Gastroesophageal sphincter (tissue), 3 donors: ENCODE results near the gene TTL.

ENCODE experiments used
- POLR2A ChIP-seq, 2 donors: fragments of 450-650 bp; IDR thresholded peaks; one replicate each; pipeline ENCODE4 v1.6.1; 2017; ENCODE audit warnings: antibody characterized with exemption in 2 of 2, mild to moderate bottlenecking in 2 of 2, moderate library complexity in 1 of 2
- POLR2AphosphoS5 ChIP-seq: sonication (generic); formaldehyde crosslinking; IDR thresholded peaks from one replicate; pipeline ENCODE4 v1.6.1; 2017; ENCODE audit warnings: antibody characterized with exemption
- TF ChIP-seq, protein P1 (sequence below), 4 experiments: fragments of 200-600 bp in 2 of 4; fragments of 450-650 bp in 2 of 4; sonication (generic) in 1 of 4; IDR thresholded peaks; one replicate each; pipeline ENCODE4 v1.5.1; 2017 to 2019; ENCODE audit warnings: antibody characterized with exemption in 4 of 4, mild to moderate bottlenecking in 2 of 4, moderate library complexity in 2 of 4

DNA sequence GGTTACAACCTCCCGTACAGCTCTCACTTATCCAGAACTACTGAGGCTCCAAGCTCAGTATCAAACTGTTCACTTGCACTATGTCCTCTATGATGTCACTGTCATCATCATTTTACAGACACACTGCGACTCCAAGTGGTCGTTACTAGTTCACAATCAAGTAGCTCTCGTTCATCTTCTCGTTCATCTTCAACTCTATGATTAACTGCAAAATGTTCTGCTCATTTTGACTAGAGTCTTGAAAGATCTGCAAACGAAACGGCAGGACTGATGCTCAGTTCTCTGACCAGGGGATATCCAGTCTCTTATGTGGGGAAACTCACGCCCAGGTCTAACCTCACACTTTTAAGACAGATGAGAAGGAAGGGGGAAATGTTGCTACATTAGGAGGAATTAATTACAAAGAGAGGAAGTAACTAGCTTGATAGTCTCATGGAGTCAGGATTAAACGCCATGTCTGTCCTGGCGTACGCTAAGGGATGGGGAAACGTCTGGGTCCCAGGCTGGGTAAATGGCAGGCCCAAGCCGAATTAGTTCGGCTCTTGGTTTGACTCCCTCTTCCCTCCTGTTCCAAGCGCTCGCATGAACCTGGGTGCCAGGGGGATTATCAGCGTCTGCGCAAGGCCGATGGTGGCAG is 101.7 kb downstream of the TTL start:
- TF ChIP-seq, protein P1, sequence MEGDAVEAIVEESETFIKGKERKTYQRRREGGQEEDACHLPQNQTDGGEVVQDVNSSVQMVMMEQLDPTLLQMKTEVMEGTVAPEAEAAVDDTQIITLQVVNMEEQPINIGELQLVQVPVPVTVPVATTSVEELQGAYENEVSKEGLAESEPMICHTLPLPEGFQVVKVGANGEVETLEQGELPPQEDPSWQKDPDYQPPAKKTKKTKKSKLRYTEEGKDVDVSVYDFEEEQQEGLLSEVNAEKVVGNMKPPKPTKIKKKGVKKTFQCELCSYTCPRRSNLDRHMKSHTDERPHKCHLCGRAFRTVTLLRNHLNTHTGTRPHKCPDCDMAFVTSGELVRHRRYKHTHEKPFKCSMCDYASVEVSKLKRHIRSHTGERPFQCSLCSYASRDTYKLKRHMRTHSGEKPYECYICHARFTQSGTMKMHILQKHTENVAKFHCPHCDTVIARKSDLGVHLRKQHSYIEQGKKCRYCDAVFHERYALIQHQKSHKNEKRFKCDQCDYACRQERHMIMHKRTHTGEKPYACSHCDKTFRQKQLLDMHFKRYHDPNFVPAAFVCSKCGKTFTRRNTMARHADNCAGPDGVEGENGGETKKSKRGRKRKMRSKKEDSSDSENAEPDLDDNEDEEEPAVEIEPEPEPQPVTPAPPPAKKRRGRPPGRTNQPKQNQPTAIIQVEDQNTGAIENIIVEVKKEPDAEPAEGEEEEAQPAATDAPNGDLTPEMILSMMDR (IDR thresholded peaks at IDR 0.05): no peak
- no peak for TF ChIP-seq POLR2A (IDR thresholded peaks at IDR 0.05)
- TF ChIP-seq POLR2AphosphoS5: no peak
